ENCODE results near the gene CHST8.

Gene CHST8

DNA sequence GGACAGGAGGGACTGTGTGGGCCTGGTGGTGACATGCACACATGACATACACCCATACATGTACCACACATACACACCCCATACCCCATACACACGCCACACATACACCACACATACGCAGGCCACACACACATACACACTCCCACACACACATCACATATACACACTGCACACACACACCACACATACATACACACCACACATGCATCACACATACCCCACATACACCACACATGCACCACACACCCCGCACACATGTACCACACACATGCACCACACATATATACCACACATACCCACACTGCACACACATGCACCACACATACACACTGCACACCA lies 98.4 kb downstream of the CHST8 start:
- DNase-seq = no peak

DNA sequence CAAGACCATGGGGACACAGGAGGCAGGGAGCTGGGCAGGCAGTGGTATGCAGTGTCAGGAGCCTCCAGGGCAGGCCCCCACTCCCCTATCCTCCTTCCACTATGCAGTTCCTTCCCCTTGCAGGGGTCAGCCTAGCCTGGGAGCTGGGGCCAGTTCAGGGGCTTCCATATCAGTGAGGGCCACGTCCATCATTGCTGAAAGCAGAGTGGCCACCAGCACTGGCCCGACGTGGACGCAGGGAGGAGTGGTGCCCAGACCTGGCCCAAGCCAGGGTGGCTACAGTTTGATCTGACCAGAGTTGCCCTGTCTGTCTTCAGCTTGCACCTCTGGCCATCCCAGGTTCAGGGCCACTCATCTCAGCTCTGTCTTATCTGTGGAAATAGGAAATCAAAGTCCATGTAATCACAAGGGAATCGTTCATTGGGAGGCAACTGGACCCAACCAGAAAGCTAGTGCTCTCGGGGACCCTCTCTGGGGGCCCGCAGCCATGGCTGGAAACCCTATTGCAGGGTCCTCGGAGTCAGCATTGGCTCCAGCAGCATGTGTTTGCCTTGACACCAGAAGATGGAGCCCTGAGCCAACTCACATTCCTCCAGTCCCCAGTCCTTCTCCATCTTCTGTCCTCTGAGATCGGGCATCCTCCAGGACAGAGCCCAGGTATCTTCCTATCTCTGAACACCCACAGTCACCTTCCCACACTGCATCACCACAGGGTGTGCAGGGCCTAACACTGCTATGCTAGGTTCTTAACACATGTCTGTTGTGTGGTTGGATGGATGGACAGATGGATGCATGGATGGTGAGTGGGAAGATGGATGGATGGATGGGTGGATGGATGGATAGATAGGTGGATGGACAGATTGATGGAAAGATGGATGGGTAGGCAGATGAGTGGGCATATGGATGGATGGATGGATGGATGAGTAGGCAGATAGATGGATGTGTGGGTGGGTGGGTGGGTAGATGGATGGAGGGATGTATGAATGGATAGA lies 99.2 kb downstream of the CHST8 start:
- DNase-seq = no peak

DNA sequence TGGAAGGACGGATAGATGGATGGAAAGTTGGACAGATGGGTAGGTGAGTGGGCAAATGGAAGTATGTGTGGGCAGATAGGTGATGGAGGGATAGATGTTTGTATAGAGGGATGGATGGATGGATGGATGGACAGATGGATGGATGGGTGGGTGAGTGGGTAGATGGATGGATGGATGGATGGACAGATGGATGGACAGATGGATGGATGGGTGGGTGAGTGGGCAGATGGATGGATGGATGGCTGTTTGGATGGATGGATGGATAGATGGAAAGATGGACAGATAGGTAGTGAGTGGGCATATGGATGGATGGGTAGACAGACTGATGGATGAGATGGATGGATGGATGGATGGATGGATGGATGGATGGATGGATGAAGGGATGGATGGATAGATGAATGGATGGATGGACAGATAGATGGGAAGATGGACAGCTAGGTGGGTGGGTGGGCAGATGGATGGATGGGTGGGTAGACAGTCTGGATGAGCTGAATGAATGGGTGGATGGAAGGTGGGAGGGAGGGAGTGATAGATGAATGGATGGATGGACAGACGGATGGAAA lies 100.1 kb downstream of the CHST8 start:
- DNase-seq = no peak

DNA sequence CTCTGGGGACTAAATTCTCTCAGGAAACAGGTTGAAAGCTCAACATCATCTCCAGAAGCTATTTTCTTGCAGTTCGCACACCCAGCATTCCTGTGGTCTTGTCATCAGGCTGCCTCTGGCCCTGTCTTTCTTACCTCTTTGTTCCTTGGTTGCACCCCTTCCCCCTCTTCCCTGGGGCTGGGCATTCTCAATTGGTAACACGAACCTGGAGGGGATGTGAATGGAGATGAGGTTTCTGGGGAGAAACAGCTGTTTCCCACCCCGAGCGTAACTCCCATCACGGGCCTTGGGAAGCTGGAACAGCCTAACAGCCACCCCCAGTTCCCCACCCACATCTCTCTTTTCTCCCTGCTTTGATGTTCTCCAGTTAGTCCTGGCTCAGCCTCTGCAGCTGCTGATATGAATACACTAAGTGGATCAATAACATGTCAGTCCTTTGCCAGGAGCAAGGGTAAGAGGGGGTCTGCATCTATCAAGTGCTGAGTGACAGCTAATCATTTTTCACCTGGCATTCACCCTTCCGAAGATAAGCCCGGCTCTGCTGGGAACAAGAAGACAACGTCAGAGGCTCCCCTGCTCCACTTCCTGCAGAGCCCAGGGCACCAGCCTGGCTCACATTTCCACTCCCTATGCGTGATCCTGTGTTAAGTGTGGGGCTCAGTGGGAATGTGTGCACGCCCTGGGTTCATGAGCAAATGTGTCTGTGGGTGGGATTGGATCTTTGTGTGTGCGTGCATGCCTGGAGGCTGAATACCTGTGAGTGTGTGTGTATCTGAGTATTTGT lies 100.9 kb downstream of the CHST8 start:
- DNase-seq = peak; percentile 56

DNA sequence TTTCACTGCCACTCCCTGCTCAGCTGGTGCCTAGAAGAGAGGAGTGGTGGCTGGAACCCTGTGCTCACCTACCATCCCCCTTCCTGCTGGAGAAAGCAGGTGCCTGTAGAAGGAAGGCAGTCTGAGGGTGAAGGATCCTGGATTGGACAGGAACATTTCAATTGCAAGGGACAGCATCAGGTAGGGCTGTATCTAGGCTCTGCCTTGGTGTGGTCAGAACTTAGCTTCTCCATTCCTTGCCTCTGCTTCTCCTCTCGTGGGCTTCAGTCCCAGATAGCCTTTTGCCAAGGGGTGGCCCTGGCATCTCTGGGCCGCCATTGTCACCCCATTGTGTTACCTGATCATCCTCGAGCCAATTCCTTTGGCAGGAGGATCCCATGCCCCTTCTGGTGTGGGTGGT lies 101.8 kb downstream of the CHST8 start:
- no peak for DNase-seq

DNA sequence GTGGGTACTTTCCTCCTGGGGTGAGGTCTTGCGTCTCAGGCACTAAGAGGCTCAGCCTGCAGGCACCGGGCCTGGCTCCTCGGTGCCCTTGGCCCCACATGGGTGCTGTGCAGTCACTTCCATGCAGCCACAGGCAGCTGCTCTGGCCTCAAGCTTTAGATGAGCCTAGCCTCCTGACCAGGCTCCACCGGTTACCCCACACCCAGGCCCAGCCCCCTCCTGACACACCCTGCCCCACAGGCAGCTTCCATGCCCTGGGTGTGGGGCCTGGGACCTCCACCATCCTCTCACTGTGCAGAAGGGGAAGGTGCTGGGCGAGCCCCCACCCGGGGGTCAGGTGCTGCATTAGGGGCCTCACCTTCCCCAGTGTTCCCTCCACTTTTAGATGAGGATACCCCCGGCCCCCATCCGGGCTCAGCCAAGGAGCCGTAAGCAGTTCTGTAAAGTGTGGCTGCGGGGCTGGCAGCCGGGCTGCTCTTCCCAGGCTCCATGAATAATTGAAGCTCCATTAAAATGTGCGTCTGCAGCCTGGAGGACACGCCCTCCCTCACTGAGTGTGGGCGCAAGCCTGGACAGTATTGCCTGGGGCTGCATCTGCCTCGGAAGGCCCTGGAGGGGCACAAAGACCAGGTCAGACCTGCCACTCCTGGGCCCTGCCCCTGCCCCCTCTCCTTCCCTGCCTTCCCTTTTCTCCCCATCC lies 102.4 kb downstream of the CHST8 start:
- peak; percentile 92 for DNase-seq

DNA sequence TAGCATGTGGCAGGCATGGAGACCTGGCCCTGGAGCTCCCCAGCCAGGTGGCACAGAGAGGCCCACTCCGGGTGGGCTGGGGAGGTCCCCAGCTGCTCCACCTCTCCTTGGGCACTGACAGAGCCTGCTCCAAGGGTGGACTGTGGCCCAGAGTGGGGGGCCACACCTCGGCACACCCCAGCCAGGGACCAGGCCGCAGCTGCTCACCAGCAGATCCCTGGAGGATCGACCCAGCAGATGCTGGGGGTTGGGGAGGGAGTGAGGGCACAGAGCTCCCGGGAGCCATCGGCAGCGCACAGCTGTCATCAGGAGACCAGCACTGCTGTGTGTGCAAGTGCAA lies 102.9 kb downstream of the CHST8 start:
- DNase-seq = no peak

DNA sequence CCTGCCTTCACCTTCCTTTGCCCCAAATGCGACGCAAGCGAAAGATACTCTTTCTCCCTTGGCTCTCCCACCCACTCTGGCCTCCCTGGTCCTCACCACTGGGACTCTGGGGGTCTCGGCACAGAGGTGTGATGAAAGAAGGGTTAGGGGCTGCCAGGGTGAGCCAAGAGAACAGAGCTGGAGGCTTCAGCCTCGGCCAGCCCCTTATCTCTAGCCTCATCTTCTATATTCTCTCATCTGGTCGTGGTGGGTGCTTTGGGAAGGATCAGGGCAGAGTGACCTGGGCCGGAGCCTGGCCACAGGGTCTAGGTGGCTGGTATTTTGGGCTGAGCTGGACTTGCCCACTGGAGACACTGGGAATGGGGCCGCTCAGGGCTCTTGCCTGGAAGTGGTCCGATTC lies 103.8 kb downstream of the CHST8 start:
- no peak for DNase-seq

DNA sequence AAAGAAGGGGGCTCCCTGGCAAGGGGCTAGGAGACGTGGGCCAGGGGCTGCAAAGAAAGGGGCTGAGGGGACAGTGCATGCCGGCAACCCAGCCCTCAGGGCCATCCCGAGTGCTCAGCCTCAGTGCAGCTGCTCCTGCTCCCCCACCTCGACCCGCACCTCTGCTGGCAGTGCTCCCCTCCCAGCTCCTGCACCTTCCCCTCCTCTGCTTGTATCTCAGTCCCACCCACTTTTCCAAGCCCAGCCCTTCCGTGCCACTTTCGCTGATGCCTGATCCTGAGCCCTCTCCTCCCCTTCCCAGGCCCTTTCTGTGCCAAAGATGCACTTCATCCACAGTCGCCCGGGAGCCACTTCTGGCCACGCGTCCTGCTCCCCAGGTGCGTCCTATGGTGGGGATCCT lies 105.0 kb downstream of the CHST8 start:
- no peak for DNase-seq

DNA sequence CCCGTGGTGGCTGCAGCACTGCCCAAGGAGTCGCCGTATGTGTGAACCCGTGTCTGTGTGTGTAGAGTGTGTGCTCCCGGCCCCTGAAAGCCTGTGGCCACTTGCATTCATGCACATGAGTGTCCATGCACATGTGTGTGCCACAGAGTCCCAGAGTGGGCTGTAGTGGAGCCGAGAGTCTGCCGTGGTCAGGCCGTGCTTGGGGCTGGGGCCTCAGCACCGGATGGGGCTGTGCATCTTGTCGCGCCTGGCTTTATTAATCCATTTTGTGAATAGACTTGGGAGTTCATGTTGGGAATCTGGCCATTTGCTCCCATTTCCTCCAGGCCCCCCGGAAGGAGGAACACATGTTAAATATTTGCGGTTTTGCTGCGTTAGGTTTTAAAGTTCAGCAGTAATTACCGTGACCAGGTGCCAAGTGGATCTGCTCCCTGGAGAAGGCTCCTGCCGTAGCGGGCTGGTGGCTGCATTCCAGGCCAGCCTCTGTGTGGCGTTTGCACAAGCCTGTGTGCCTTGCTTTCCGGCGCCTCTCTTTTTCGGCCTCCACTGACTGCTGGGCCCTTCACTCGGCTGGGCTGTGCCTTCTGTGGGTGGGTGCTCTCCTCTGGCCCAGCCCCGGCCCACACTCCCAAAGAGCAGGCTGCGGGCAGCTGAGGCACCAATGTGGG lies 105.7 kb downstream of the CHST8 start:
- no peak for DNase-seq

DNA sequence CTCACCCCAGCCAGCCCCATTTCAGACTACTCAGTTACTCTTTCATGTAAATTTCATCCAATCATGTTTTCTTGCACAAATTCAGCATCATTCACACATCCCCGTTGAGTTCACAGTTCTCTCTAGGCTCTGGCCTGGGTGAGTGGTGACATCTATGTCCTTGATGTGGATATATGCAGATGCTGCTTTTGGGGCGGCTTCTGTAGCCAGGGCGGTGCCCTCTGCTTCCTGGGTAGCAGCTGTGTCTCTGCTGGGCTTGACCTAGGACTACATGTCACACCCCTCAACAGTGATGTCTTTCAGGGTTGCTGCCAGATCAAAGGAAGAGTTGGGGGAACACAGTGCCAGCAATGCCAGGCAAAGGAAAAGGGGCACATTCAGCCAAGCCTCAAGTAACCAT lies 106.4 kb downstream of the CHST8 start:
- no peak for DNase-seq

DNA sequence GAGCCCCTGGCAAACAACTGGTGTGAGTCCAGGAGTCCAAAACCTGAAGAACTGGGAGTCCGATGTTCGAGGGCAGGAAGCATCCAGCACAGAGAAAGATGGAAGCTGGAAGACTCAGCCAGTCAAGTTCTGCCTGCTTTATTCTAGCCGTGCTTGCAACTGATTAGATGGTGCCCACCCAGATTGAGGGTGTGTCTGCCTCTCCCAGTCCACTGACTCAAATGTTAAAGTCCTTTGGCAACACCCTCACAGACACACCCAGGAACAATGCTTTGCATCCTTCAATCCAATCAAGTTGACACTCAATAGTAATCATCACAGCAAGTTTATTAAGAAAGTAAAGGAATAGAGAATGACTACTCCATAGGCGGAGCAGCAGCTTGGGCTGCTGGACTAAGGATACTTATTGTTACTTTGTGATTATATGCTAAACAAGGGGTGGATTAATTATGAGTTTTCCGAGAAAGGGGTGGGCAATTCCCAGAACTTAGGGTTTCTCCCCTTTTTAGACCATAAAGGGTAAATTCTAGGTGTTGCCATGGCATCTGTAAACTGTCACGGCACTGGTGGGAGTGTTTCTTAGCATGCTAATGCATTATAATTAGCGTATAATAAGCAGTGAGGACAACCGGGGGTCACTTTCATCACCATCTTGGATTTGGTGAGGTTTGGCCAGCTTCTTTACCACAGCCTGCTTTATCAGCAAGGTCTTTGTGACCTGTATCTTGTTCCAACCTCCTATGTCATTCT lies 109.3 kb downstream of the CHST8 start:
- DNase-seq = no peak

DNA sequence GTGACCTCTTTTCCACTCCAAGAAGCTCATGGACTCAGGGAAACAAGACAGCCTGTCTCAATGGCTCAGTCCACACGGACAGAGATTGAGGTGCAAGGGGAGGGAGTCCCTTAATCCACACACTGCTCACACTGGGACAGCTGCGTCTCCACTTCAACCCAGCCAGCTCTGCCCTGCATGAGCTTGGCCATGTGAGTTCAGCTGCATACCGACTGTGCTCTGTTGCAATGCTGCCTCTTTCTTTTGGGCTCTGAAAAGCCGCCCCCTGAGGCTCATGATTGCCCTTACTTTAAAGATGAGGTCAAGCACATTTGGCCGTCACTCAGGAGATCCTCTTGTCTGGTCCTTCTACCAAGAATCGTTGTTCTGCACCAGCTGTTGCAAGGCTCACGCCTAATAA lies 110.1 kb downstream of the CHST8 start:
- peak; percentile 73 for DNase-seq

DNA sequence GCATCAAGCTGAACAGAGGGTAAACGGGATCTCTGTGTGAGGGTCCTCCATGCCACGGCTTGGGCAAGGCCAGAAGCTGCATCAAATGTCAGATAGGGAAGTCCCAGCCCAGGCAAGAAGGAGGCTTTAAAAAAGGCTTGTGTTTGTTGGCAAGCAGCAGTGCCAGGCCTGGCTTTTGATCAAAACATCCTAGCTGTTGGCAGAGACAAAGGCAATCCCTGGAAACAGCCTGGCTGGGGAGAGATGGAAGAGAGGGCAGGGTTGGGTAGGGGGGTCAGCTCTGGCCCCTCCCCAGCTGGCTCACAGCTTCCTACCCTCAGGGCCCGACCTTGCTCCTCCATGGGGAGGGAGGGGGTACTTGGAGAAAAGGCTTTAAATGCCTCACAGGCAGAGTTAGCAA lies 113.2 kb downstream of the CHST8 start:
- DNase-seq = no peak

DNA sequence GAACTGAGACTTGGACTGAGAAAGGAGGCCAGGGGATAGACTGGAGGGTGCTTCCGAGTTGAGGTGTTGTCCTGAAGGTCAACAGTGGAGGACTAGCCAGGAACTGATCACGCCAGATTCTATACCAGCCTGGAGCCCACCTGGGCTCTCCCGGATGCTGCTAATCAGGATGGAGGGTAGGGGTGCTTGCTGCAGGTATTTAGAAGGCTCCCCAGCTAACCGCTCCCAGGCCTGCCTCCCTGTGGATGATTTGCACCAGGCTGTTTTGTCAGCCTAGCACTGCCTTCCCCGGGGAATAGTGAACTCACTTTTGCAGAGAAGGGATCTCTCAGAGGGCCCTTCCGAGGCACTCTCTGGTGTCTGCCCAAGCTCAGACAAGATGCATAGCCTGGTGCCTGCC lies 114.4 kb downstream of the CHST8 start:
- no peak for DNase-seq

DNA sequence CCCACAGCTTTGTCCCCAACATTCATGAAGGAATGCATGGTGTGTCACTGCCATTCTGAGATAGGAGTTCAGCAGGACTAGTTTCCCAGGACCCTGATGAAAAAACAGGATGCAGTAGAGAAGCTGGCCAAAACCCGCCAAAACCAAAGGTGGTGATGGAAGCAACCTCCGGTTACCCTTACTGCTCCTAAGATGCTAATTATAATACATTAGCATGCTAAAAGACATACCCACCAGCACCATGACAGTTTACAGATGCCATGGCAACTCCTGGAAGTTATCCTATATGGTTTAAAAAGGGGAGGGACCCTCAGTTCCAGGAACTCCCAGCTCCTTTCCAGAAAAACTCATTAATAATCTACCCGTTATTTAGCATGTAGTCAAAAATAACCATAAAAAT lies 115.0 kb downstream of the CHST8 start:
- DNase-seq = no peak

DNA sequence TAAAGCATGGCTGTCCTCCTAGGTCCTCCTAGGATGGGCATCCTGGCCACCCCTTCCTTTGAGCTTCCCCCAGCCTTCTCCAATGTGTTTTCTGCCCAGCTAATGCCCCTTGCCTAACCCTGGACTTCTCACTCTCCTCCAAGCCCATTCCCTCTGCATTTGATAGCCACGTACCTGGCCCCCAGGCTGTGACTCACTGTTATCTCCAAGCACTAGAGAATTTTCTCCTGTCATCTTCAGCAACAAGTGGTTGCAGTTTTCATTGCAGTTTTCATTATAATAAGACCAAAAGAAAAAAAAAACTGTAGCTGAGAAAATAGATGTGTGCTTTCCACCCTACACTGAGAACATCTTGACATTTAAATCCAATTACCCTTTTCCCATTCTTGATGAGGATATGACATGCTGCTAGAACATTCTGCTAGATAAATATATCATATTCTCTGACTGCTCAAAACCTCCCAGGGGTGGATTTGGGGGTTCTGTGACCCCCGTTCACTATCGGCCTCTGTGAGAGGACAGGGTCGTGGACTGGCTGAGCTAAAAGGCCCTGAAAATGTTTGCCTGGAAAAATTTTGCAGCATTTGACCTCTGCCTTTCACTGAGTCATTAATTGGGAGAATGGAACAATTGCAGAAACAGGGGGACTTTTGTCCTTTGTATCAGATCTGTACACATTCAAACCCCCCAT lies 116.1 kb downstream of the CHST8 start:
- DNase-seq = no peak

DNA sequence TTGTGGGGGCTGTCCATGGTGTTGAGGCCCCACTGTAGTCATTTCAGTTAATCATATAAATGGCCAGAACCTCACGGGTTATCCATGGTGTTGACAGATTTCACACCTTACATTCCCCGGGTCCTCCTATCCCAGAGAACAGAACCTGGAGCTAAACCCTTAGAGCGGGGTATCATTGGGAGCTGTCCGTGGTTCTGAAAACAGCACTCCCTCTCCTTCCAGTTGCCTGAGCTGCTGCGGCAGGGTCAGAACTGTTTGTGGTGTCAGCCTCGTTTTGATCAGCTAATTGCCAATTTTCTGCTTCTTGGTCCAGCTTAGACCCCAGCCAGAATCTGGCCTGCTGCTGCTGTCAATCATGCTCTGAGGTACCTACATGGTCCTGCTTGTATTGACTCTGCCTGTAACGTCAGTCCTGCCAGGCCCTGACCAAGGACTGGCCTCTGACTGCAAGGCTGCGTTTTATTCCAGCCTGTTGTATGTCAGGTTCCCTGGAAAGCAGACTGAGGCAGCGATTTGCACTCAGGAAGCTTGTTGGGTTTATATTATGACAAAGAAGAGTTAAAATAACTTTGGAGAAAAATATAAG lies 119.2 kb downstream of the CHST8 start:
- DNase-seq = no peak

DNA sequence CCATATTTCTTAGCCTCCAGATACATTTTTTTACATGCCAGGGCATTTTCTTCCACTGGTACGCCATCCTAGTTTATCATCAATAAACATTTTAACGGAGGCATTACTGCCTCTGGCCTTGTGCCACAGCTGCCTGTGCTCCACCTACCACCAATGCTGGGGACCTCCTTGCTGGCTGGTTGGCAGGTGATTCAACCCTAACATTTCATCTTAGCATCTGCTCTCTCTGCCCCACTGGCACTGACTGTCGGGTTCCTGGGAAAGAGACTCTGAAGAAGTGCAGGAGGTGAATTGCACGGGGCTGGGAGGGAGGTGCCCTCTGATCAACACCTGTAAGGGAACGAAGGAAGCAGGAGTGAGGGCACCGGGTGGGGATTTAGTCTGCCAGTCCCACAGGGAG lies 123.5 kb downstream of the CHST8 start:
- no peak for DNase-seq

DNA sequence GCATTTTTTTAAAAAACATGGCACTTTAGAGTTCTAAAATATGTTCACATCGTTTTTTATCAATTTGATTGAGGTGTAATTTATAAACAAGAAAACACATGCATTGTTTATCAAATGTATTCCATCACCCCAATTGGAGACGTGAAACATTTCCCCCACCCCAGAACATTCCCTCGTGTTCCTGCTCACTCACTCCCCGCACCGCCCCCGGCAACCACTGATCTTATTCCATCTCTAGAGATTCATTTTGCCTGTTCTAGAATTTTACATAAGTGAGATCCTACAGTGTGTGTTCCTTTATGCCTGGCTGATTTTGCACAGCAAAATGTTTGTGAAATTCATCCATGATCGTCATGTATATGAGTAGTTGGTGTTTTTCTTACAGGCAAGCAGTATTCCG lies 124.4 kb downstream of the CHST8 start:
- no peak for DNase-seq

DNA sequence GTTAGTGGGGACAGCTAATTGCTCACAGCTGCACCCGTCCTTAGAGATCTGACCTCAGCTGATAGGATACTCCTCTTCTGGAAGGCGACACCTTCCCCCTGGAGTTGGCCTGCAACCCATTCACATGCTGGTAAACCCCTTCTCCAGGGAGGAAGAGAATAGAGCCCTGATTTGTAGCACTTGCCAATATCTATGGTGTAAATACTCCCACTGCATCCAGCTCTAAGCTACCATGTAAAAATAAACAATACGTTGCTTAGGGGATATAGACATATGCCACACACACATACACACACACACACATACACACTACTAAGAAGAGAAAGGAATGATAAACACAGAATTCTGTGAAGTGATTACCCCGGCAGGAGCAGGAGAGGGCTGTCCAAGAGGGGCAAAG lies 125.5 kb downstream of the CHST8 start:
- DNase-seq = no peak

All from NCI-H2227 treated with DMSO at 0.1 percent for 48 hours (cell line).